NCI-H446 (cell line): ENCODE data around the gene FGFR2.
"Not testable (repeated sequence)": the region's sequence is repeated elsewhere in the genome, so short reads cannot be mapped to it uniquely, and the experiment has no call there.

Experiments
- DNase-seq, 2 experiments: peaks; one replicate each; lab custom pipeline; 2025; lab: John Stamatoyannopoulos, UW

Gene FGFR2

GRCh38 chr10:121590772-121591171, 7.5 kb downstream of the FGFR2 start:
- DNase-seq = no peak

DNA sequence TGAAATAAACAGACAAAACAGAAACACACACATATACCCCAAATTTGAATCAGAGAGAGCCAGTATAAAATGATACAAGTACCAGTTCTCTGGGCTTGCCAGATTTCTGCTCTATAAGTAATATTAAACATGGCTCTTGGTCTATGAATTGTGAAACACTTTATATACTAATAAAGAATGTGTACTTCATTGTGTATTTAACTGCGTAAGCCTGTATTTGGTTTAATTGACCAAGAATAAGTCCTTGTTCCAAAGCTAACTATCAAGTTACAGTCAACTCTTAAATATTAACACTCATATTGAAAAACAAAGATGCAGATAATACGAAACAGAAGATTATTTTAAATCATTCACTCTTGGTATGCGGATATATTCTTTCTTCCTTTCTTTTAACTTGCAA, 8.7 kb downstream of the FGFR2 start:
- no peak for DNase-seq

GRCh38 chr10:121583857-121584256, 14.4 kb downstream of the FGFR2 start:
- no peak for DNase-seq

- no peak for DNase-seq
Observed at GRCh38 chr10:121583258-121583657, 15.0 kb downstream of the FGFR2 start.

DNA sequence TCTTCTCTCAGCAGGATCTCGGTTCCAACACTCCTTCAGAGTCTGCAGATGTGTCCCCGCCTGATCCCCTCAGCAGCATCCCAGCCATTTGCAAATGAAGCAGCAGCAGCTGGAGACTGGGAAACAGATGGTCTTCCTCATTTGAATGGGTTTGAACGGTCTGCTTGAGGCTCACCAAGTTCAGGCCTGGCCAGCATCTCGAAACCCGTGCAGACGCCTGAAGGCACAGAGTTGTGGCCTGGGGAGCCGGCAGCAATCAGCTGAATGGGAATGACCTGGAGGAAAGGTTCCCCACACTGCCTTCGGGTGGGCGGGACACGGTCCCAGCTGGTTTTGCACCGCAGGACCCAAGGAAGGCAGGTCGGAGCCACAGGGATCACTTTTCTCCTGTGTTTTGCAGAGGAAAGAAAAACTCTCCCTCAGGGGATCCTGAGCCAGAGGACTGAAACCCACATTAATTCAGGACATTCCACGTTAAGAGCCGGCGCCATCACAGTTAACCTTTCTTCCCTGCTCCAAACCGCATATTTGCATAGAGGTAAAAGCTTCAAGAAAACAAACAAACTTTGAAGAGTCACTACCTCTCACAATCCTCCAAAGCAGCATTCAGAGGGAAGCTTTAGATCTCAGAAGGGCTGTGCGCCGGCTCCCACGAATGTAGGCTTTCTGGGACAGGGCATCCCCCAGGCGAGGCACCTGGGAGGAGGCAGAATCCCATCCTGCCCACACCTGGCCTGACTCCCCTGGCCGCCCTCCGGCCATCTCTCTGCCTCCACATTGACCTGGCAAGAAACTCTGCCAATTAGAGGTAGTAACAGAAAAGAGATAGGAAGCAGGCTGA, 17.7 kb downstream of the FGFR2 start:
- no peak for DNase-seq

- no peak for DNase-seq
Observed at GRCh38 chr10:121579656-121580055, 18.6 kb downstream of the FGFR2 start.

DNA sequence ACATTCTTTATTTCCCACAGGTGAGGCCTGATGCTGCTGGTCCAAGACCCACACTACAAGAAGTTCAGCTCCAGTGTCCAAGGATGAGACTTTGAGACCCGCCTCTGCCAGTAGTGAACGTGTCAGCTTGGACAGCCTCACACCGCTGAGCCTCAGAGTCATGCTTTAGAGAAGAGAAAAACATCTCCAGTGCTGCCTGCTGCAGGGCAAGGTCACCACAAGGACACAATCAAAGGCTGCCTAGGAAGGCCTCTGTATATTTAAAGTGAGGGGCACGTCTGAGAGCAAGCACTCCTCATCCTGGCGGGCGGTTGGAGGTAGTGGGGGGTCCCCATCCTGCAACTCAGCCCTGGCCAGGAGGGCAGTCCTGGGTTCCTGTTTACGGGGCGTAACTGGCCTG, 19.3 kb downstream of the FGFR2 start:
- no peak for DNase-seq

DNA sequence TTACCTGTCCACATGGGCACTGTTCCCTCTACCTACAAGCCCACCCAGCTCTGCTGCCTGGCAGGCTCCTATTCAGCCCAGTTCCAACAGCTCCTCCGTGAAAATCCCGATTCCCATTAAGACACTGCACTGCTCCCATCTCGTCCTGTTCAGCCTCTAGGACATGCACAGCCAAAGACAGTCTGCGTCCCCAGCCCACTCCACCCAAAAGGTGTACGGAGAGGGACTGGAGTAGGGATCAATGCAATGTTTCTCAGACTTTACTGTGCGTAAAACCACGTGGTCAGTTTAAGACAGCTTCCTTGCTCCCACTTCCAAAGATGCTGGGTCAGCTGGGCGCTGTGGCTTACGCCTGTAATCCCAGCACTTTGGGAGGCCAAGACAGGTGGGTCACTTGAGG, 19.9 kb downstream of the FGFR2 start:
- DNase-seq = no peak

- DNase-seq = no peak
Observed at GRCh38 chr10:121577568-121577967, 20.7 kb downstream of the FGFR2 start.

DNA sequence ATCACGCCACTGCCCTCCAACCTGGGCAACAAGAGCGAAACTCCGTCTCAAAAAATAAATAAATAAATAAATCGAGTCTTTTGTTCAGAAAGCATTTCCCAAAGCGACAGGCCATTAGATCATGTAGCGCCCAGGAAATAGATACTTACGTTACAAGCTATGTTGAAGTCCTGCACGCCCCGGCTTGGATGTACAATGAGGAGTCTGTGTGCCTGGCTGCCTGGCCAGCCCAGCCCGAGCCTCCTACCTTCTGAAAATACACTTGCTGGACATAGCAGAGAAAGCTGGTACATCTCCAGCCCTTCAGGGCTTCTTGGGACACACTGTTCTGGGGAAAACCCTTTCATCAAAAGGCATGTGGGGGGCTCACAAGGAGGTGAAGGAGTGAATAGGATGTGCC, 22.1 kb downstream of the FGFR2 start:
- no peak for DNase-seq

- no peak for DNase-seq
Observed at GRCh38 chr10:121574519-121575166, 23.6 kb downstream of the FGFR2 start.

DNA sequence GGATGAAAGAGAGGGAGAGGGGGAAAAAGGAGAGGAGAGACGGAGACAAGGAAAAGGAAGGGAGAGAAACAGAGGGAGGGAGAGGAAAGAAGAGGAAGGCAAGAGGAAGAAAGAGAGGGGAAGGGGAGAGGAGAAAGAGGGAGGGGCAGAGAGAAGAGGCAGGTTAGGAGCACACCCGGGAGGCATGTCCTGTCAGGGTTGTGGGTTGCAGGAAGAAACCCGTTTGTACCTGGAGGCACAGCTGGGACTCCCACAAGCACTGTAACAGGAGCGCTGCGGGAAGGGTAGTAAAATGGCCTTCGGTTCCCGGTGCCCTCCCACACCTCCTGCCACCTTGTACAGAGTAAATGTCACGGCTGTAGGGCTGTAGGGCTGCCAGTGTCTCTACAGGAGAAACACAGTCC, 24.7 kb downstream of the FGFR2 start:
- DNase-seq = no peak

DNA sequence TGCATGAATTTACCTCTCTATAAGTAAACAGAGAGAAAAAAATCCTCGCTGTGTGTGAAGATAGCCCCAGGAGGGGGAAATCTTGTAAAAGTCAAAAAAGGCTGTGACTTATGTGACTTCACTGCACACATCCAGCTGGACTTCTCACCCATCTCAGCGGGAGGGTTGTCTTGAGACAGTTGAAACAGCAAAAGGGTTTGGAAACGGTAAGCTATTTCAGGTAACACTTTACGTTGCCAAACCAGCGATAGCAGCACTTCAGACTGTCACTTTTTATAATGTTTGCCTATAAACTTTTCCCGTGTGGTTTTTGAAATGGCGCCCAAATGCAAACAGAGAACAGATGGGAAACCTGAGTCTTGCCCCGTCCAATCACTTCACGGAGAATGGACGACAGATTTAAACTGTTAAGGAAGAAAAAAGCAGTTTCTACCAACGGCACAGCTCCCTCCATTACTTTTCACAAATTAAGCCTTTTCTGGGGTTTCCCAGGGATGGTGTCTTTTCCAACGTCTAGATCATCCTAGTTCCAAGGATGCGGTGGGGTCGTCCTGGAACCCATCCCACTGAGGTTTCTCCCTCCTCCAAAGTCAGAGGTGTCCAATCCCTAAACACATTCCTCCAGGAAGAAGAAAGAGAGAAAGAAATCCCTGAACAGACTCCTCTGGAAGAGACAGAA, 25.2 kb downstream of the FGFR2 start:
- peak in 1 of 2 experiments; percentile 19 for DNase-seq

GRCh38 chr10:121570315-121570714, 27.9 kb downstream of the FGFR2 start:
- DNase-seq = no peak

DNA sequence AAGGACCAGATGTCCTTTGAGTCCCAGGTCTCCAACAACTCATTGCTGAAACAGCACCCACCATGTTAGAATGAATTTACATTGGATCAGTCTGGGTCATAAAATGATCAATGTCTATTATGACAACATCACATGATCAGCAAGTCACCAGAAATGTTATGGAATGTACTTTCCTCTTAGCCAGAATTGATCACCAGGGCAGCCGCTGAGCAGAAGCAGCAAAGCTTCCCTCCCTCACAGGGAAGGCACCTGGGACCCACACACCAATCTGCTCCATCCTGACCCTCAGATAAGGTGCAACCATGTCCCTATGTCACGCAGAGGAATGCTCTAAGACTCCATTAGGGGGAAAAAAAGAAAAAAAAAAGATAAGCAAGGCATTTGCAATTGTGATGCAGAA, 30.0 kb downstream of the FGFR2 start:
- DNase-seq = no peak

- DNase-seq = no peak
Observed at GRCh38 chr10:121567569-121567968, 30.7 kb downstream of the FGFR2 start.

DNA sequence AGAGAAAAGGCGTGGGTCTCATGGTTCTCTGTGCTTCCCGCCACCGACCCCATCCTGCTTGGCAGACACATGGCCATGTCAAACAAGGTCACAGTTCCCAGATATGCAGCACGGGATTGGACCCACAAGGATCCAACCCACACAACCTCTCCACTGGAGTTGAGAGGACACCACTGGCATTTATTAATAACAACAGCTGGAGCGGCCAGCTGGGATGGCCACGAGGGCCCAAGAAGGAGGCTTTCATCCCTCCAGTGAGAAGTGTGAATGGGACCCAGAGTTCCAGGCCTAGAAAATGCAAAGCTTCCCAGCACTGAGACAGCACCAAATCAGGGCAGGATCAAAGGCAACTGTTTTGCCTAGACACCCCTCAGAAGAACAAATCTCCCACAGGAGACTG, 31.5 kb downstream of the FGFR2 start:
- no peak for DNase-seq

DNA sequence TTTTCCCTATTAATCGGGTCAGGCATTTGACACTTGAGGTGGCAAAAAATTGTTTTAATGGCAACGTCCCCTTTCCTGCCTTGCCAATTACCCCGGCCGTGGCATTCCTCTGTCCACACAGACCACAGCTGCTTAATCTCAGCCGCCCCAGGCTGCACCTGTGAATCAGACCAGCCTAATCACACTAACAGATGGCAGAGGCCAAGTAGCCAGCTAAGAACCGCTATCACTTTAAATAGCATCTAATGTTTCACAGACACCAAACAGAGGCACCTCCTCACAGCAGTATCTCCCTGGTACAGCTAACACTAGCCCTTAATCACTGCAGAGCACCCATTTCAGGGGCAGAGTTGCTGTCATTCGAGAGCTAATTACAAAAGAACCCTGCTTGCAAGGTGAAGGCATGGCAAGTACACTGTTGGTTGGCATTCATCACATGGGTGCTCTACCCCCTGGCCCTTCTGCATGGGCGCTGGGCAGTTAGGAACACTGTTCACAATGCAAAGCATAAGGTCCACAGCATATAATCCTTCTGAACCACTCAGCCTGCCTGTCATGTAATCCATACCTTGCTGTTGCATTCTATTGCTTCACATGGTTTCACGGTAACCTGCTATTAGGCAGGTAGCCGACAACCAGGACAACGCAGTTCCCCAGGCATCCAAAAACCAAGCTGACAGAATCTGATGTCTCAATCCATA, 38.8 kb downstream of the FGFR2 start:
- DNase-seq = no peak

GRCh38 chr10:121558238-121558637, 40.0 kb downstream of the FGFR2 start:
- no peak for DNase-seq

GRCh38 chr10:121556918-121557573, 41.2 kb downstream of the FGFR2 start:
- DNase-seq = no peak

DNA sequence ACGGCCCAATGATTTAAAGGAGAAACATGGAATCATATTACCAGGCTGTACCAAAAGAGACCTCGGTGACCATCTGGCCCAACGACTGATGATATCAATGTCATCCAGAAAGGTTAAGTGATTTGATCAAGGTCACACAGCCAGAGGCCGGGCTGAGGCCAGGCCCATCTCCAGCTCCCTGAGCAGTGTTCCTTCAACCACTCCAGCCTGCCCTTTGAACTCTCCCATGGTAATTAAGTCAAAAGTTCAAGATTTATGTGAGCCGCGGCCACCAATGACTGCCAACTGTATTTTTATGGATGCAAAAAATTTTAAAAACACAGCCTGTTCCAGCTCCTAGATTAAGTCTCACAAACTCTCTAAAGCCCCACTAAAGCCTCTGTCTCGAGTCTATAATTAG, 41.8 kb downstream of the FGFR2 start:
- DNase-seq = no peak

DNA sequence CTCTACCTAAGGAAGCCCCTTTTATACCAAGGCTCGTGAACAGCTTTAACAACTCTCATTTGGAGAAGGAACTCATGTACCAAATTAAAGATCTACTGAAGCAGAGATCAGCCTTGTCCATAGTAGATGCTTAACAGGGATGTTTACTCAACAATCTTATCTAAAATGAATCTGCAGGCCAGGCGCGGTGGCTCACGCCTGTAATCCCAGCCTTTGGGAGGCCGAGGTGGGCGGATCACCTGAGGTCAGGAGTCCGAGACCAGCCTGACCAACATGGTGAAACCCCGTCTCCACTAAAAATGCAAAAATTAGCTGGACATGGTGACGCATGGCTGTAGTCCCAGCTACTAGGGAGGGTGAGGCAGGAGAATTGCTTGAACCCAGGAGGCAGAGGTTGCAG, 43.3 kb downstream of the FGFR2 start:
- DNase-seq = not testable (repeated sequence)
